HG03565 (cell line): ENCODE measurements around the gene PRKAA1.
"Not testable (repeated sequence)": the region's sequence is repeated elsewhere in the genome, so short reads cannot be mapped to it uniquely, and the experiment has no call there.

Experiments used
- ATAC-seq: cut with Tn5 transposase; IDR thresholded peaks from one replicate; pipeline ENCODE4 v1.9.1; 2021; ENCODE audit warnings: mild to moderate bottlenecking, moderate library complexity; ENCODE audit not compliant: unreplicated experiment

PRKAA1 gene

GRCh38 chr5:40826489-40827187, 28.5 kb upstream of the PRKAA1 start:
- no peak for ATAC-seq

GRCh38 chr5:40825461-40826043, 27.4 kb upstream of the PRKAA1 start:
- not testable (repeated sequence) for ATAC-seq

- no peak for ATAC-seq
Measured at GRCh38 chr5:40823459-40823858, 25.3 kb upstream of the PRKAA1 start.

- ATAC-seq = no peak
Measured at GRCh38 chr5:40813698-40814281, 15.6 kb upstream of the PRKAA1 start.

GRCh38 chr5:40812125-40812524, 14.0 kb upstream of the PRKAA1 start:
- ATAC-seq = no peak

- no peak for ATAC-seq
Measured at GRCh38 chr5:40801771-40802562, 3.8 kb upstream of the PRKAA1 start.

- ATAC-seq = no peak
Measured at GRCh38 chr5:40799258-40799657, 1.1 kb upstream of the PRKAA1 start.

GRCh38 chr5:40798801-40799210, 632 bp upstream of the PRKAA1 start:
- no peak for ATAC-seq

- ATAC-seq = peak; percentile 22
Measured at GRCh38 chr5:40797273-40798011, 732 bp downstream of the PRKAA1 start.

- ATAC-seq = no peak
Measured at GRCh38 chr5:40796487-40796889, 1.7 kb downstream of the PRKAA1 start.

GRCh38 chr5:40794877-40795276, 3.3 kb downstream of the PRKAA1 start:
- ATAC-seq = not testable (repeated sequence)

- ATAC-seq = not testable (repeated sequence)
Measured at GRCh38 chr5:40794340-40794739, 3.8 kb downstream of the PRKAA1 start.

GRCh38 chr5:40792691-40793090, 5.5 kb downstream of the PRKAA1 start:
- not testable (repeated sequence) for ATAC-seq

- ATAC-seq = no peak
Measured at GRCh38 chr5:40791715-40792139, 6.4 kb downstream of the PRKAA1 start.

GRCh38 chr5:40790947-40791593, 7.1 kb downstream of the PRKAA1 start:
- ATAC-seq = no peak

- ATAC-seq = not testable (repeated sequence)
Measured at GRCh38 chr5:40788941-40789340, 9.2 kb downstream of the PRKAA1 start.

- ATAC-seq = no peak
Measured at GRCh38 chr5:40787986-40788385, 10.2 kb downstream of the PRKAA1 start.

GRCh38 chr5:40786664-40787063, 11.5 kb downstream of the PRKAA1 start:
- ATAC-seq = not testable (repeated sequence)

- no peak for ATAC-seq
Measured at GRCh38 chr5:40784916-40785315, 13.3 kb downstream of the PRKAA1 start.

- ATAC-seq = no peak
Measured at GRCh38 chr5:40784027-40784653, 14.0 kb downstream of the PRKAA1 start.
